HEK293 (cell line): ENCODE results near the gene MAGEB6.

ENCODE experiments used
- CTCF ChIA-PET: fragments of 350-600 bp; formaldehyde crosslinking; extraction: SDS; loops from one replicate; lab custom pipeline; 2021; ENCODE audit warnings: antibody characterized with exemption; lab: Yijun Ruan, JAX
- POLR2A ChIA-PET: fragments of 300-600 bp; formaldehyde crosslinking; extraction: SDS; loops from one replicate; lab custom pipeline; 2020; ENCODE audit warnings: antibody characterized with exemption, inconsistent platforms; lab: Yijun Ruan, JAX
- H3K27ac ChIP-seq: fragments of 200-500 bp; sonication (Bioruptor generic); 2 replicates; pipeline ENCODE4 v1.5.1; 2014; ENCODE audit warnings: low read depth, low read length, control low read depth, inconsistent platforms; ENCODE audit errors: extremely low read depth
- H3K36me3 ChIP-seq, 2 experiments: fragments of 200-500 bp in 1 of 2; sonication (Bioruptor generic) in 1 of 2; 1 replicate in 1 of 2; 2 replicates in 1 of 2; pipeline ENCODE4 v1.5.1; 2014 to 2017; ENCODE audit warnings: inconsistent platforms in 2 of 2, low read length in 2 of 2; ENCODE audit not compliant: control insufficient read depth in 2 of 2, insufficient read depth in 1 of 2
- H3K4me1 ChIP-seq: fragments of 200-500 bp; sonication (Bioruptor generic); 2 replicates; pipeline ENCODE4 v1.5.1; 2014; ENCODE audit warnings: mild to moderate bottlenecking, low read length, inconsistent platforms; ENCODE audit not compliant: control insufficient read depth, insufficient read depth
- H3K4me3 ChIP-seq: 2 replicates; pipeline ENCODE4 v1.5.1; 2011; ENCODE audit warnings: low read depth, mild to moderate bottlenecking, control low read depth, low read length, moderate library complexity
- H3K9me3 ChIP-seq: fragments of 200-500 bp; sonication (Bioruptor generic); 2 replicates; pipeline ENCODE4 v1.5.1; 2014; ENCODE audit warnings: low read depth, low read length, inconsistent platforms; ENCODE audit not compliant: control insufficient read depth, insufficient read depth
- BCL11B ChIP-seq: fragments of 450-650 bp; formaldehyde crosslinking; IDR thresholded peaks from 2 replicates; pipeline ENCODE4 v1.5.1; 2016; ENCODE audit warnings: low read depth, missing biosample characterization, missing genetic modification characterization
- KLF16 ChIP-seq: fragments of 450-650 bp; formaldehyde crosslinking; IDR thresholded peaks from 2 replicates; pipeline ENCODE4 v1.5.1; 2017; ENCODE audit warnings: missing biosample characterization, missing genetic modification characterization
- OVOL3 ChIP-seq: fragments of 450-650 bp; formaldehyde crosslinking; IDR thresholded peaks from 2 replicates; pipeline ENCODE4 v1.5.1; 2016; ENCODE audit warnings: missing biosample characterization, missing genetic modification characterization
- TCF7L2 ChIP-seq: IDR thresholded peaks from 2 replicates; pipeline ENCODE4 v1.6.1; 2011; ENCODE audit warnings: low read depth, mild to moderate bottlenecking, inconsistent platforms, low read length, moderate library complexity, borderline replicate concordance
- ZEB2 ChIP-seq: fragments of 450-650 bp; formaldehyde crosslinking; IDR thresholded peaks from 2 replicates; pipeline ENCODE4 v1.5.1; 2016; ENCODE audit warnings: missing biosample characterization, missing genetic modification characterization
- ZFP69B ChIP-seq: fragments of 450-650 bp; formaldehyde crosslinking; IDR thresholded peaks from 2 replicates; pipeline ENCODE4 v1.5.1; 2016; ENCODE audit warnings: missing biosample characterization, missing genetic modification characterization
- ZNF133 ChIP-seq: fragments of 450-650 bp; formaldehyde crosslinking; IDR thresholded peaks from 2 replicates; pipeline ENCODE4 v1.5.1; 2016; ENCODE audit warnings: missing biosample characterization, missing genetic modification characterization
- ZNF175 ChIP-seq: fragments of 450-650 bp; formaldehyde crosslinking; IDR thresholded peaks from 2 replicates; pipeline ENCODE4 v1.5.1; 2016; ENCODE audit warnings: missing biosample characterization, missing genetic modification characterization
- ZNF211 ChIP-seq: fragments of 450-650 bp; formaldehyde crosslinking; IDR thresholded peaks from 2 replicates; pipeline ENCODE4 v1.5.1; 2016; ENCODE audit warnings: low read depth, missing biosample characterization, missing genetic modification characterization
- ZNF366 ChIP-seq: fragments of 450-650 bp; formaldehyde crosslinking; conservative IDR thresholded peaks from 2 replicates; pipeline ENCODE4 v1.5.1; 2016; ENCODE audit warnings: missing biosample characterization, missing genetic modification characterization
- ZNF529 ChIP-seq: fragments of 450-650 bp; formaldehyde crosslinking; IDR thresholded peaks from 2 replicates; pipeline ENCODE4 v1.5.1; 2017; ENCODE audit warnings: missing genetic modification characterization, missing biosample characterization; ENCODE audit not compliant: insufficient replicate concordance
- ZNF549 ChIP-seq: fragments of 450-650 bp; IDR thresholded peaks from 2 replicates; pipeline ENCODE4 v1.5.1; 2018; ENCODE audit warnings: missing biosample characterization, missing genetic modification characterization, mild to moderate bottlenecking, inconsistent platforms, moderate library complexity
- ZNF558 ChIP-seq: fragments of 450-650 bp; formaldehyde crosslinking; IDR thresholded peaks from 2 replicates; pipeline ENCODE4 v1.5.1; 2016; ENCODE audit warnings: missing biosample characterization, missing genetic modification characterization
- ZNF585B ChIP-seq: fragments of 450-650 bp; formaldehyde crosslinking; IDR thresholded peaks from 2 replicates; pipeline ENCODE4 v1.5.1; 2016; ENCODE audit warnings: missing biosample characterization, missing genetic modification characterization
- ZNF626 ChIP-seq: fragments of 450-650 bp; sonication (Bioruptor Pico); formaldehyde crosslinking; IDR thresholded peaks from 2 replicates; pipeline ENCODE4 v1.5.1; 2018; ENCODE audit warnings: missing biosample characterization, missing genetic modification characterization, inconsistent platforms
- ZNF701 ChIP-seq: fragments of 450-650 bp; formaldehyde crosslinking; IDR thresholded peaks from 2 replicates; pipeline ENCODE4 v1.5.1; 2016; ENCODE audit warnings: missing biosample characterization, missing genetic modification characterization
- TF ChIP-seq, protein P1 (sequence below): fragments of 450-650 bp; formaldehyde crosslinking; IDR thresholded peaks from 2 replicates; pipeline ENCODE4 v1.5.1; 2017; ENCODE audit warnings: missing biosample characterization, missing genetic modification characterization
- TF ChIP-seq, protein P2 (sequence below): fragments of 450-650 bp; IDR thresholded peaks from 2 replicates; pipeline ENCODE4 v1.5.1; 2018; ENCODE audit warnings: missing biosample characterization, missing genetic modification characterization
- TF ChIP-seq, protein P3 (sequence below): fragments of 450-650 bp; formaldehyde crosslinking; IDR thresholded peaks from 2 replicates; pipeline ENCODE4 v1.5.1; 2017; ENCODE audit warnings: missing biosample characterization, mild to moderate bottlenecking, missing genetic modification characterization, moderate library complexity

Gene MAGEB6

DNA sequence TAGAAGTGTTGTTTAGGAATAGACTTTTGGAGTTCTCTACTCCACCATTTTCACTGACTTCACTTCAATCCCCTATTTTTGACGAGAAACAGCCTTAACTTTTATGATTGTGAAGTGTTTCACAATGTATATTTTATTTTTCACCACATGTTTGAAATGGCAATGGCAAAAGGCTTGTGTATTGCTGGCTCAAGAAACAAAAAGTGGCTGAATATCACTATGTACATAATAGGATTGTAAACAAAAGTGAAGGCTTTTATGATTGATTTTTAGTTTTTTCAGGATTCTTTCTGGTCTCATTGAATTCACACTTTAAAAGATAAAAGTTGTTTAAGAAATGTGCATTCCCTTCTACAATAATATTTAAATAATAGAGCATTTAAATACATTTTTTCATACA lies 41.9 kb downstream of the MAGEB6 start:
- Histone ChIP-seq H3K4me3 (no peak overlapping the region), H3K9me3 (no peaks in the 10 kb centered on the region), H3K4me1 (no peaks in the 10 kb centered on the region), H3K27ac (no peak overlapping the region), H3K36me3 (no peaks in the 10 kb centered on the region)
- TF ChIP-seq ZNF549 (tag by site-specific recombination) (no peak), ZNF366 (tag by site-specific recombination) (no peak), TCF7L2 (no peak), OVOL3 (tag by site-specific recombination) (no peak), ZNF211 (no peak), ZNF133 (tag by site-specific recombination) (no peak), ZFP69B (no peak), ZNF626 (tag by site-specific recombination) (no peak), ZNF529 (tag by site-specific recombination) (no peak), ZNF701 (tag by site-specific recombination) (no peak), ZNF585B (tag by site-specific recombination) (no peak), KLF16 (tag by site-specific recombination) (no peak), BCL11B (tag by site-specific recombination) (no peak), ZNF175 (tag by site-specific recombination) (no peak), ZEB2 (tag by site-specific recombination) (no peak), ZNF558 (tag by site-specific recombination) (no peak)
- TF ChIP-seq, protein P1, sequence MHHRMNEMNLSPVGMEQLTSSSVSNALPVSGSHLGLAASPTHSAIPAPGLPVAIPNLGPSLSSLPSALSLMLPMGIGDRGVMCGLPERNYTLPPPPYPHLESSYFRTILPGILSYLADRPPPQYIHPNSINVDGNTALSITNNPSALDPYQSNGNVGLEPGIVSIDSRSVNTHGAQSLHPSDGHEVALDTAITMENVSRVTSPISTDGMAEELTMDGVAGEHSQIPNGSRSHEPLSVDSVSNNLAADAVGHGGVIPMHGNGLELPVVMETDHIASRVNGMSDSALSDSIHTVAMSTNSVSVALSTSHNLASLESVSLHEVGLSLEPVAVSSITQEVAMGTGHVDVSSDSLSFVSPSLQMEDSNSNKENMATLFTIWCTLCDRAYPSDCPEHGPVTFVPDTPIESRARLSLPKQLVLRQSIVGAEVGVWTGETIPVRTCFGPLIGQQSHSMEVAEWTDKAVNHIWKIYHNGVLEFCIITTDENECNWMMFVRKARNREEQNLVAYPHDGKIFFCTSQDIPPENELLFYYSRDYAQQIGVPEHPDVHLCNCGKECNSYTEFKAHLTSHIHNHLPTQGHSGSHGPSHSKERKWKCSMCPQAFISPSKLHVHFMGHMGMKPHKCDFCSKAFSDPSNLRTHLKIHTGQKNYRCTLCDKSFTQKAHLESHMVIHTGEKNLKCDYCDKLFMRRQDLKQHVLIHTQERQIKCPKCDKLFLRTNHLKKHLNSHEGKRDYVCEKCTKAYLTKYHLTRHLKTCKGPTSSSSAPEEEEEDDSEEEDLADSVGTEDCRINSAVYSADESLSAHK (tag by site-specific recombination): no peak
- TF ChIP-seq, protein P2, sequence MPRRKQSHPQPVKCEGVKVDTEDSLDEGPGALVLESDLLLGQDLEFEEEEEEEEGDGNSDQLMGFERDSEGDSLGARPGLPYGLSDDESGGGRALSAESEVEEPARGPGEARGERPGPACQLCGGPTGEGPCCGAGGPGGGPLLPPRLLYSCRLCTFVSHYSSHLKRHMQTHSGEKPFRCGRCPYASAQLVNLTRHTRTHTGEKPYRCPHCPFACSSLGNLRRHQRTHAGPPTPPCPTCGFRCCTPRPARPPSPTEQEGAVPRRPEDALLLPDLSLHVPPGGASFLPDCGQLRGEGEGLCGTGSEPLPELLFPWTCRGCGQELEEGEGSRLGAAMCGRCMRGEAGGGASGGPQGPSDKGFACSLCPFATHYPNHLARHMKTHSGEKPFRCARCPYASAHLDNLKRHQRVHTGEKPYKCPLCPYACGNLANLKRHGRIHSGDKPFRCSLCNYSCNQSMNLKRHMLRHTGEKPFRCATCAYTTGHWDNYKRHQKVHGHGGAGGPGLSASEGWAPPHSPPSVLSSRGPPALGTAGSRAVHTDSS (tag by site-specific recombination): no peak
- TF ChIP-seq, protein P3, sequence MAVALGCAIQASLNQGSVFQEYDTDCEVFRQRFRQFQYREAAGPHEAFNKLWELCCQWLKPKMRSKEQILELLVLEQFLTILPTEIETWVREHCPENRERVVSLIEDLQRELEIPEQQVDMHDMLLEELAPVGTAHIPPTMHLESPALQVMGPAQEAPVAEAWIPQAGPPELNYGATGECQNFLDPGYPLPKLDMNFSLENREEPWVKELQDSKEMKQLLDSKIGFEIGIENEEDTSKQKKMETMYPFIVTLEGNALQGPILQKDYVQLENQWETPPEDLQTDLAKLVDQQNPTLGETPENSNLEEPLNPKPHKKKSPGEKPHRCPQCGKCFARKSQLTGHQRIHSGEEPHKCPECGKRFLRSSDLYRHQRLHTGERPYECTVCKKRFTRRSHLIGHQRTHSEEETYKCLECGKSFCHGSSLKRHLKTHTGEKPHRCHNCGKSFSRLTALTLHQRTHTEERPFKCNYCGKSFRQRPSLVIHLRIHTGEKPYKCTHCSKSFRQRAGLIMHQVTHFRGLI (tag by site-specific recombination): no peak
- CTCF ChIA-PET: no interaction called here
- POLR2A ChIA-PET: no interaction called here
